Neural cell (in vitro differentiated cells): ENCODE data around the gene TTPAL. TPM values are rescaled to one million over a fixed set of nuclear protein-coding genes. Genes with fewer than 3 reads are reported as not detected.

ENCODE experiments used
- H2AFZ ChIP-seq: fragments of 200-600, 300-800 bp; sonication (generic), shearing (Covaris generic); 2 replicates; pipeline ENCODE4 v1.6.0; 2014; ENCODE audit warnings: low read depth, mild to moderate bottlenecking, antibody characterized with exemption, low read length, moderate library complexity
- H3F3A ChIP-seq: fragments of 200-600 bp; shearing (Covaris generic); 2 replicates; pipeline ENCODE4 v1.6.1; 2016; ENCODE audit warnings: mild to moderate bottlenecking, moderate library complexity, mixed read lengths, antibody characterized with exemption, low read length; ENCODE audit not compliant: insufficient read depth, poor library complexity, severe bottlenecking
- H3K27ac ChIP-seq: fragments of 200-600, 300-800 bp; sonication (generic), shearing (Covaris generic); 2 replicates; pipeline ENCODE4 v1.5.1; 2014; ENCODE audit warnings: mild to moderate bottlenecking, low read length, moderate library complexity
- H3K27me3 ChIP-seq: fragments of 300-800, 200-600 bp; sonication (generic), shearing (Covaris generic); 2 replicates; pipeline ENCODE4 v1.6.0; 2014; ENCODE audit warnings: mild to moderate bottlenecking, low read depth, low read length, moderate library complexity; ENCODE audit not compliant: insufficient read depth
- H3K36me3 ChIP-seq: fragments of 300-800, 200-600 bp; sonication (generic), shearing (Covaris generic); 2 replicates; pipeline ENCODE4 v1.5.1; 2014; ENCODE audit warnings: mild to moderate bottlenecking, antibody characterized with exemption, low read length, moderate library complexity; ENCODE audit not compliant: insufficient read depth
- H3K4me2 ChIP-seq: fragments of 300-800, 200-600 bp; sonication (generic), shearing (Covaris generic); 2 replicates; pipeline ENCODE4 v1.6.0; 2014; ENCODE audit warnings: mild to moderate bottlenecking, low read length
- H3K4me3 ChIP-seq: fragments of 300-800, 200-600 bp; sonication (generic), shearing (Covaris generic); 2 replicates; pipeline ENCODE4 v1.5.1; 2014; ENCODE audit warnings: mild to moderate bottlenecking, low read length, moderate library complexity
- H3K79me2 ChIP-seq: fragments of 200-600 bp; shearing (Covaris generic); replicated peaks from 2 replicates; pipeline ENCODE4 v1.6.0; 2014; ENCODE audit warnings: mild to moderate bottlenecking, low read length, moderate library complexity; ENCODE audit not compliant: insufficient read depth
- H3K9ac ChIP-seq: fragments of 300-800, 200-600 bp; sonication (generic), shearing (Covaris generic); 2 replicates; pipeline ENCODE4 v1.6.1; 2016; ENCODE audit warnings: mild to moderate bottlenecking, low read length, mixed read lengths
- H3K9me2 ChIP-seq: fragments of 200-600 bp; shearing (Covaris generic); 2 replicates; pipeline ENCODE4 v1.6.1; 2016; ENCODE audit warnings: mild to moderate bottlenecking, low read length, mixed read lengths; ENCODE audit not compliant: insufficient read depth
- H3K9me3 ChIP-seq: fragments of 200-600, 300-800 bp; sonication (generic), shearing (Covaris generic); 2 replicates; pipeline ENCODE4 v1.6.1; 2016; ENCODE audit warnings: mild to moderate bottlenecking, mixed run types, low read length, moderate library complexity, mixed read lengths
- H4K20me1 ChIP-seq: fragments of 200-600 bp; shearing (Covaris generic); 2 replicates; pipeline ENCODE4 v1.6.1; 2016; ENCODE audit warnings: mild to moderate bottlenecking, mixed run types; ENCODE audit not compliant: insufficient read depth
- EP300 ChIP-seq: fragments of 450-650 bp; conservative IDR thresholded peaks from 2 replicates; pipeline ENCODE4 v1.6.1; 2014; ENCODE audit warnings: antibody characterized with exemption, mild to moderate bottlenecking, moderate library complexity; ENCODE audit not compliant: poor library complexity, severe bottlenecking
- RAD21 ChIP-seq: fragments of 450-650 bp; conservative IDR thresholded peaks from 2 replicates; pipeline ENCODE4 v1.6.1; 2014; ENCODE audit warnings: antibody characterized with exemption, mild to moderate bottlenecking, moderate library complexity
- SMC3 ChIP-seq: fragments of 450-650 bp; conservative IDR thresholded peaks from 2 replicates; pipeline ENCODE4 v1.6.1; 2014; ENCODE audit warnings: antibody characterized with exemption, mild to moderate bottlenecking, moderate library complexity; ENCODE audit not compliant: poor library complexity
- TAF1 ChIP-seq: IDR thresholded peaks from 2 replicates; pipeline ENCODE4 v1.6.1; 2012; ENCODE audit warnings: low read depth
- polyA plus RNA-seq: library from polyadenylated mRNA; depleted of rRNA; stranded (reverse); fragments of >200 nt; gene quantifications from 2 replicates; pipeline ENCODE4 v1.2.3, GENCODE V29; 2014
- TF ChIP-seq, protein P1 (sequence below): IDR thresholded peaks from 2 replicates; pipeline ENCODE4 v1.6.1; 2012; ENCODE audit warnings: borderline replicate concordance
- TF ChIP-seq, protein P2 (sequence below): fragments of 450-650 bp; IDR thresholded peaks from 2 replicates; pipeline ENCODE4 v1.5.1; 2014; ENCODE audit warnings: antibody characterized with exemption, mild to moderate bottlenecking, moderate library complexity; ENCODE audit not compliant: poor library complexity, severe bottlenecking

The TTPAL gene
- polyA plus RNA-seq, 1 donor from 2014 or later: 11.2 TPM

DNA sequence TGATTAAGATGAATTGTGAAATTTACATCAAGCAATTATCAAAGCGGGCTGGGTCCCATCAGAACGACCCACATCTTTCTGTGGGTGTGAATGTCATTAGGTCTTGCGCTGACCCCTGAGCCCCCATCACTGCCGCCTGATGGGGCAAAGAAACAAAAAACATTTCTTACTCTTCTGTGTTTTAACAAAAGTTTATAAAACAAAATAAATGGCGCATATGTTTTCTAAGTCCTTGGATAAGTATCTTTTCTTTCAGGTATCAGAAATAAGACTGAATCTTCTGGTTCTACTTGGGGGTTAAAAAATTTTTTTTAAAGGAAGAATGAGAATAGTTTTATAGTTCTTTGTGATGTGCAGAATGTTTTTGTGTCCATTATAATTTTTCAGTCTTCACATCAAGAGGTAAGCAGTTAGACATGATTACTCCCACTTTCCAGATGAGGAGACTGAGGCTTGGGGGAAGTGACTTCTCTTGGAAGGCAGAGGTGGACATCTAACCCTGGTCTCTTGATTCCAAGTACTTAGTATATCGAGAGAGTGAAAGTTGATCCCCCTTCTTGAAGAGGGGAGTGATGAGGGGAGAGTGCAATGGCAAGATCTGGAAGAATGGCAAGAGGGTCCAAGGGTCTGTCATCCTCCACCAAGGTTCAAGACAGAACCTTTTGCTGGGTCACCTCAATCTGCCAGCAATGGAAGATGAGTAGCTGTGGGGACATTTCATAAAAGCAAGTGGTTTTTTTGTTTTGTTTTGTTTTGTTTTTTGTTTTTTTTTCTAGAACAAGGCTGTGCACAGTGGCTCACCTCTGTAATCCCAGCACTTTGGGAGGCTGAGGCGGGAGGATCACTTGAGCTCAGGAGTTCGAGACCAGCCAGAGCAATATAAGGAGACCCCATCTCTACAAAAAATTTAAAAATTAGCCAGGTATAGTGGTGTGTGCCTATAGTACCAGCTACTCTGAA is 42.8 kb upstream of the TTPAL start:
- Histone ChIP-seq H4K20me1 (no peaks in the 10 kb centered on the region), H2AFZ (no peak overlapping the region), H3K9ac (no peak overlapping the region), H3K27me3 (no peaks in the 10 kb centered on the region), H3K27ac (no peak overlapping the region), H3K4me3 (no peak overlapping the region), H3K4me2 (no peak overlapping the region), H3K36me3 (no peaks in the 10 kb centered on the region), H3F3A (no peaks in the 10 kb centered on the region), H3K9me3 (no peaks in the 10 kb centered on the region), H3K9me2 (no peaks in the 10 kb centered on the region), H3K79me2 (no peaks in the 10 kb centered on the region)
- TF ChIP-seq, protein P1, sequence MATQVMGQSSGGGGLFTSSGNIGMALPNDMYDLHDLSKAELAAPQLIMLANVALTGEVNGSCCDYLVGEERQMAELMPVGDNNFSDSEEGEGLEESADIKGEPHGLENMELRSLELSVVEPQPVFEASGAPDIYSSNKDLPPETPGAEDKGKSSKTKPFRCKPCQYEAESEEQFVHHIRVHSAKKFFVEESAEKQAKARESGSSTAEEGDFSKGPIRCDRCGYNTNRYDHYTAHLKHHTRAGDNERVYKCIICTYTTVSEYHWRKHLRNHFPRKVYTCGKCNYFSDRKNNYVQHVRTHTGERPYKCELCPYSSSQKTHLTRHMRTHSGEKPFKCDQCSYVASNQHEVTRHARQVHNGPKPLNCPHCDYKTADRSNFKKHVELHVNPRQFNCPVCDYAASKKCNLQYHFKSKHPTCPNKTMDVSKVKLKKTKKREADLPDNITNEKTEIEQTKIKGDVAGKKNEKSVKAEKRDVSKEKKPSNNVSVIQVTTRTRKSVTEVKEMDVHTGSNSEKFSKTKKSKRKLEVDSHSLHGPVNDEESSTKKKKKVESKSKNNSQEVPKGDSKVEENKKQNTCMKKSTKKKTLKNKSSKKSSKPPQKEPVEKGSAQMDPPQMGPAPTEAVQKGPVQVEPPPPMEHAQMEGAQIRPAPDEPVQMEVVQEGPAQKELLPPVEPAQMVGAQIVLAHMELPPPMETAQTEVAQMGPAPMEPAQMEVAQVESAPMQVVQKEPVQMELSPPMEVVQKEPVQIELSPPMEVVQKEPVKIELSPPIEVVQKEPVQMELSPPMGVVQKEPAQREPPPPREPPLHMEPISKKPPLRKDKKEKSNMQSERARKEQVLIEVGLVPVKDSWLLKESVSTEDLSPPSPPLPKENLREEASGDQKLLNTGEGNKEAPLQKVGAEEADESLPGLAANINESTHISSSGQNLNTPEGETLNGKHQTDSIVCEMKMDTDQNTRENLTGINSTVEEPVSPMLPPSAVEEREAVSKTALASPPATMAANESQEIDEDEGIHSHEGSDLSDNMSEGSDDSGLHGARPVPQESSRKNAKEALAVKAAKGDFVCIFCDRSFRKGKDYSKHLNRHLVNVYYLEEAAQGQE: no peak

DNA sequence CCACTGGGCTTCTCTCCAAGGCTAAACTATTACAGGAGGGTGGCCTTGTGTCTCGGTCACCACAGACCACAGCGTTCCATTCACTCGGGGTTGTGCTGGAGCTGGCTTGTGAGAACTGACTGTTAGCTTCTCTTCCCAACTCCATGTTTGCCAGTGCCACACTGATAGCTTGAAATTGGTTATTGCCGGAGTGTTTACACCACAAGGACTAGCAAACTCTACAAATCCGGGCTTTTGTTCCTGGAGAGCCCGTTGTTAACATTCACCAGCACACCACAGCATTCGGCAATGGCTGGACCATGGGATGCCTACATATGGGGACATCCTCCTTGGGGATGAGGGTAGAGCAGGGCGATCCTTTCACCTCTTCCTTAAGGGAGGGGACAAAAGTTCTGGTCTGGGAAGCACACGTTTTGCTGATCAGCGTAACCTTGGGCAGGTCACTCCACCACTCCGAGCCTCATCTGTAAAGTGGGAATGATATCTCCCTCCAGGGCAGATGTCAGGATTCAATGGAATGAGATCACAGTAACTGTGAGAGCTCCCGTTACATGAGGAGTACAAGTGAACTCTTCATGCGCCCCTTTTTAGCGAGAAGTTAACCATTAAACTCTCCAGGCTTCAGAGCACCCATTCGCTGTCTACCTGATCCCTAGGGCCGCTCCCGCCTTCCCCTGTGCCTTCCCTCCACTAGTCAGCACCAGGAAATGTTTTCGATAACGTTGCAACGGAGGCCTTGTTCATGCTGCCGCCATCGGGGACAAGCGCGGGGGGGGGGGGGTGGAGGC is 41.7 kb upstream of the TTPAL start:
- Histone ChIP-seq H4K20me1 (no peaks in the 10 kb centered on the region), H3K36me3 (no peaks in the 10 kb centered on the region), H3K79me2 (no peaks in the 10 kb centered on the region), H3K9me2 (no peaks in the 10 kb centered on the region), H3F3A (no peaks in the 10 kb centered on the region), H3K4me2 (no peak overlapping the region), H3K27ac (no peak overlapping the region), H3K27me3 (no peaks in the 10 kb centered on the region), H2AFZ (no peak overlapping the region), H3K9ac (no peak overlapping the region), H3K9me3 (no peaks in the 10 kb centered on the region), H3K4me3 (no peak overlapping the region)
- TF ChIP-seq, protein P2, sequence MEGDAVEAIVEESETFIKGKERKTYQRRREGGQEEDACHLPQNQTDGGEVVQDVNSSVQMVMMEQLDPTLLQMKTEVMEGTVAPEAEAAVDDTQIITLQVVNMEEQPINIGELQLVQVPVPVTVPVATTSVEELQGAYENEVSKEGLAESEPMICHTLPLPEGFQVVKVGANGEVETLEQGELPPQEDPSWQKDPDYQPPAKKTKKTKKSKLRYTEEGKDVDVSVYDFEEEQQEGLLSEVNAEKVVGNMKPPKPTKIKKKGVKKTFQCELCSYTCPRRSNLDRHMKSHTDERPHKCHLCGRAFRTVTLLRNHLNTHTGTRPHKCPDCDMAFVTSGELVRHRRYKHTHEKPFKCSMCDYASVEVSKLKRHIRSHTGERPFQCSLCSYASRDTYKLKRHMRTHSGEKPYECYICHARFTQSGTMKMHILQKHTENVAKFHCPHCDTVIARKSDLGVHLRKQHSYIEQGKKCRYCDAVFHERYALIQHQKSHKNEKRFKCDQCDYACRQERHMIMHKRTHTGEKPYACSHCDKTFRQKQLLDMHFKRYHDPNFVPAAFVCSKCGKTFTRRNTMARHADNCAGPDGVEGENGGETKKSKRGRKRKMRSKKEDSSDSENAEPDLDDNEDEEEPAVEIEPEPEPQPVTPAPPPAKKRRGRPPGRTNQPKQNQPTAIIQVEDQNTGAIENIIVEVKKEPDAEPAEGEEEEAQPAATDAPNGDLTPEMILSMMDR: no peak
- no peak for TF ChIP-seq RAD21
- TF ChIP-seq TAF1: no peak
- TF ChIP-seq EP300: no peak
- TF ChIP-seq SMC3: no peak
